HL-60 (cell line): ENCODE results near the gene CMIP.

ENCODE experiments used
- DNase-seq, 2 experiments: peaks; one replicate each; pipeline ENCODE4 v3.0.0-alpha.2; 2010 to 2020; ENCODE audit warnings: low read depth in 1 of 2, low spot score in 1 of 2
- H3K27ac ChIP-seq: fragments of 250-450 bp; sonication (Bioruptor Pico); replicated peaks from 2 replicates; pipeline ENCODE4 v1.5.1; 2020; ENCODE audit warnings: mild to moderate bottlenecking, moderate library complexity
- H3K27me3 ChIP-seq: fragments of 250-450 bp; sonication (Bioruptor Pico); 2 replicates; pipeline ENCODE4 v1.5.1; 2021; ENCODE audit warnings: mild to moderate bottlenecking, moderate library complexity; ENCODE audit not compliant: insufficient read depth, poor library complexity, severe bottlenecking
- H3K4me3 ChIP-seq: replicated peaks from 2 replicates; pipeline ENCODE4 v1.5.1; 2011; ENCODE audit warnings: mild to moderate bottlenecking, control low read depth, low read length; ENCODE audit not compliant: insufficient read depth
- CTCF ChIP-seq: IDR thresholded peaks from one replicate; pipeline ENCODE4 v1.5.1; 2011; ENCODE audit warnings: low read length, control low read depth, inconsistent platforms; ENCODE audit not compliant: insufficient read depth
- GABPA ChIP-seq: IDR thresholded peaks from 2 replicates; pipeline ENCODE4 v1.6.1; 2012; ENCODE audit warnings: low read depth
- POLR2AphosphoS5 ChIP-seq: IDR thresholded peaks from 2 replicates; pipeline ENCODE4 v1.6.1; 2012; ENCODE audit warnings: low read depth
- REST ChIP-seq: IDR thresholded peaks from 2 replicates; pipeline ENCODE4 v1.6.1; 2012; ENCODE audit warnings: low read depth; ENCODE audit not compliant: insufficient replicate concordance
- SPI1 ChIP-seq: IDR thresholded peaks from 2 replicates; pipeline ENCODE4 v1.6.1; 2012; ENCODE audit warnings: low read depth, mild to moderate bottlenecking, borderline replicate concordance

Gene CMIP

GRCh38 chr16:81665588-81665987 lies 221.0 kb downstream of the CMIP start:
- no peak overlapping the region for H3K27ac ChIP-seq
- TF ChIP-seq POLR2AphosphoS5 (no peak), CTCF (no peak), GABPA (no peak), REST (no peak), SPI1 (no peak)
- no peaks in the 10 kb centered on the region for H3K27me3 ChIP-seq
- no peak for DNase-seq
- no peak overlapping the region for H3K4me3 ChIP-seq

DNA sequence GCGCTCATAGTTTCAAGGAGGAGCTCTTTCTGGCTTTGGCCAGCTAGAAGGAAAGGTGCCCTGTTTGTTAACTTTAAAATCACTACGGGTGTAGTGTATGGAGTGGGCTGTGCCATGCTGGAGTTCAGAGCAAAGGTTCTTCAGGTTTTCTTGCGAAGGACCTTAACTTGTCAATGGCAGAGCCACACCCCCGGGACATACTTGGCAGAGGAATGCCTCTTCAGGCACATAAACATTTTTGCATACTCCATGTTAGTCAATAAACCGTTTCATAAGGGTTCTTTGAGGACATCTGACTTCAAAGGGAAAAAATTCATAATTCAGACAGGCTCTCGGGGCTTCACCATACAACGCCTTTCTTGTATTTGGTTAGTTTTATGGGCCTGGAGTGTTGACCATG lies 221.5 kb downstream of the CMIP start:
- Histone ChIP-seq H3K27me3 (no peaks in the 10 kb centered on the region), H3K27ac (no peak overlapping the region), H3K4me3 (no peak overlapping the region)
- DNase-seq: no peak
- TF ChIP-seq GABPA (no peak), POLR2AphosphoS5 (no peak), CTCF (no peak), REST (no peak), SPI1 (no peak)

DNA sequence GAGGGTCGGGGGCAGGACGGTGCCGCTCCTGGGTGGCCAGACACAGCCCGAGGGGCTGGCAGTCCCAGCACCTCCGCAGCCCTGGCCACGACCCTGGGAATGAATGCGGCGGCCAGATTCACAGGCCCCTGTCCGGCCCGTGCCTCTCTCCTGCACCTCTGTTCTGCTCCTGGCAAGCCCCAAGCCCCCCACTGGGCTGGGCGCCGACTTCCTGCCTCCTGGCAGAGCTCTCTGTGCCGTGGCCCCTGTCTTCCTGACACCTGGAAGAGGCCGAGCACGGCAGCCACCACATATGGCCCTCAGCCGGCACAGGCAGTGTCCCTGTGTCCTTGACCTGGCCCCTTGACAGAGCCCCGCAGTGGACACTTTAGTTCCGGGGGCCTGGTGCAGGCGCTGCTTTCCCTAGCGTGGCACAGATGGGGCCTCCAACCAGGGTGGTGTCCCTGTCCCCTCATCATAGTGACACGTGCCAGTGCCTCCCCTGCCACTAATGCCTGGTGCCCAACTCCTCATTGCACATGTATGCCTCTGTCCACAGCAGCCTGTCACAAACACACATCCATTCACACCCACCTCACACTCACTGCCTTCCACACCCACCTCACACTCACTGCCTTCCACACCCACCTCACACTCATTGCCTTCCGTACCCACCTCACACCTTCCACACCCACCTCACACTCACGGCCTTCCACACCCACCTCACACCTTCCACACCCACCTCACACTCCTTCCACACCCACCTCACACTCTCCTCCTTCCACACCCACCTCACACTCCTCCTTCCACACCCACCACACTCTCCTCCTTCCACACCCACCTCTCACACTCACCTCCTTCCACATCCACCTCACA lies 223.9 kb downstream of the CMIP start:
- no peak for DNase-seq
- Histone ChIP-seq H3K27ac (no peak overlapping the region), H3K27me3 (no peaks in the 10 kb centered on the region), H3K4me3 (no peak overlapping the region)
- no peak for TF ChIP-seq CTCF
- no peak for TF ChIP-seq SPI1
- no peak for TF ChIP-seq REST
- no peak for TF ChIP-seq POLR2AphosphoS5
- no peak for TF ChIP-seq GABPA
